T1000 (cell line): Measurements from ENCODE around the gene IGHMBP2.

Experiments
- DNase-seq: peaks from one replicate; lab custom pipeline; 2025; ENCODE audit warnings: mixed read lengths; lab: John Stamatoyannopoulos, UW

IGHMBP2 gene

GRCh38 chr11:68927280-68928135 is 23.8 kb downstream of the IGHMBP2 start:
- no peak for DNase-seq

- DNase-seq, result no peak
Measured at GRCh38 chr11:68928136-68928880, 24.6 kb downstream of the IGHMBP2 start.

- DNase-seq, result no peak
Measured at GRCh38 chr11:68929135-68929534, 25.4 kb downstream of the IGHMBP2 start.

GRCh38 chr11:68929706-68930570 is 26.2 kb downstream of the IGHMBP2 start:
- no peak for DNase-seq

GRCh38 chr11:68930991-68931855 is 27.5 kb downstream of the IGHMBP2 start:
- DNase-seq, result no peak

GRCh38 chr11:68931911-68932310 is 28.2 kb downstream of the IGHMBP2 start:
- no peak for DNase-seq

- no peak for DNase-seq
Measured at GRCh38 chr11:68932358-68932757, 28.7 kb downstream of the IGHMBP2 start.

GRCh38 chr11:68932933-68933577 is 29.4 kb downstream of the IGHMBP2 start:
- no peak for DNase-seq

GRCh38 chr11:68933605-68934320 is 30.1 kb downstream of the IGHMBP2 start:
- no peak for DNase-seq

- DNase-seq, result no peak
Measured at GRCh38 chr11:68934321-68934645, 30.6 kb downstream of the IGHMBP2 start.

GRCh38 chr11:68934666-68935065 is 31.0 kb downstream of the IGHMBP2 start:
- no peak for DNase-seq

GRCh38 chr11:68935066-68935465 is 31.4 kb downstream of the IGHMBP2 start:
- DNase-seq, result no peak

GRCh38 chr11:68935516-68936357 is 32.0 kb downstream of the IGHMBP2 start:
- no peak for DNase-seq

- DNase-seq, result no peak
Measured at GRCh38 chr11:68936358-68936636, 32.6 kb downstream of the IGHMBP2 start.

GRCh38 chr11:68936676-68937620 is 33.3 kb downstream of the IGHMBP2 start:
- no peak for DNase-seq

GRCh38 chr11:68938088-68938487 is 34.4 kb downstream of the IGHMBP2 start:
- DNase-seq, result no peak

- no peak for DNase-seq
Measured at GRCh38 chr11:68938816-68939582, 35.3 kb downstream of the IGHMBP2 start.
